GM12872 (cell line): ENCODE results near the gene CFAP300.

Experiments
- TF ChIP-seq, protein P1 (sequence below): IDR thresholded peaks from 3 replicates; pipeline ENCODE4 v1.5.1; 2011; ENCODE audit warnings: low read depth, mild to moderate bottlenecking, low read length, moderate library complexity; ENCODE audit not compliant: insufficient read depth

Gene CFAP300

DNA sequence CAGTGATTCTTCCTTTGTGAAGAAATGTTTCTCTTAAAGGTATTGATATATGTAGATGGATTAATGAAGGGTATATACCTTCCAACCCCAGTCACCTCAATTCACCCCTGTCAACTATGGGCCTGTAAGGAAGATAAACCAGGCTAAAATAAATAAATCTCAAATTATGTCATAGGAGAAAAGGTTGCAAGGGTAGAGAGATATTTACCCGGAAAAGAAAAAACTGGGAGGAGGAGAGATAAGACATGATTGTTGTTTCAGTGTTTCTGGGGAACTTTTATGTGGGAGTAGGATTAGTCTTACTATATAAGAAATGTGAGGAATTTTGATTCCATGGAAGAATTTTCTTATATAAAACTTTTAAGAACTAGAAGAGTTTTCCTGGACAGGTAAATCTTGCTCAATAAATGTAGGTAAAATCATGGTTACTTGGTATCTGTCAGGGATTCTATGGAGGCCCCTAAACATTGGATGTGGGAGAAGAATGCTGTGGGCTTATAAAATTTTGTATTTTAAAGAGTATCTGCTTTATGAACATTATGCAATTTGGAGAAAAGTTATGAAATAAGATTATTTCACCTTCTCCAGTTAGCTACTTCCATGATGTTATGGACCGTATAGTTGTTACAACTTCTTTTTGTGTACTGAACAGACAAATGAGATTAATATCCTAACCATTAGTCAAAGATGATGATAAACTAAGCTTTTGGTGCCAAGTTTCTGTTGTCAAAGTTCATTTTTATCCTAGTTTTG, 69.4 kb downstream of the CFAP300 start:
- TF ChIP-seq, protein P1, sequence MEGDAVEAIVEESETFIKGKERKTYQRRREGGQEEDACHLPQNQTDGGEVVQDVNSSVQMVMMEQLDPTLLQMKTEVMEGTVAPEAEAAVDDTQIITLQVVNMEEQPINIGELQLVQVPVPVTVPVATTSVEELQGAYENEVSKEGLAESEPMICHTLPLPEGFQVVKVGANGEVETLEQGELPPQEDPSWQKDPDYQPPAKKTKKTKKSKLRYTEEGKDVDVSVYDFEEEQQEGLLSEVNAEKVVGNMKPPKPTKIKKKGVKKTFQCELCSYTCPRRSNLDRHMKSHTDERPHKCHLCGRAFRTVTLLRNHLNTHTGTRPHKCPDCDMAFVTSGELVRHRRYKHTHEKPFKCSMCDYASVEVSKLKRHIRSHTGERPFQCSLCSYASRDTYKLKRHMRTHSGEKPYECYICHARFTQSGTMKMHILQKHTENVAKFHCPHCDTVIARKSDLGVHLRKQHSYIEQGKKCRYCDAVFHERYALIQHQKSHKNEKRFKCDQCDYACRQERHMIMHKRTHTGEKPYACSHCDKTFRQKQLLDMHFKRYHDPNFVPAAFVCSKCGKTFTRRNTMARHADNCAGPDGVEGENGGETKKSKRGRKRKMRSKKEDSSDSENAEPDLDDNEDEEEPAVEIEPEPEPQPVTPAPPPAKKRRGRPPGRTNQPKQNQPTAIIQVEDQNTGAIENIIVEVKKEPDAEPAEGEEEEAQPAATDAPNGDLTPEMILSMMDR: no peak

DNA sequence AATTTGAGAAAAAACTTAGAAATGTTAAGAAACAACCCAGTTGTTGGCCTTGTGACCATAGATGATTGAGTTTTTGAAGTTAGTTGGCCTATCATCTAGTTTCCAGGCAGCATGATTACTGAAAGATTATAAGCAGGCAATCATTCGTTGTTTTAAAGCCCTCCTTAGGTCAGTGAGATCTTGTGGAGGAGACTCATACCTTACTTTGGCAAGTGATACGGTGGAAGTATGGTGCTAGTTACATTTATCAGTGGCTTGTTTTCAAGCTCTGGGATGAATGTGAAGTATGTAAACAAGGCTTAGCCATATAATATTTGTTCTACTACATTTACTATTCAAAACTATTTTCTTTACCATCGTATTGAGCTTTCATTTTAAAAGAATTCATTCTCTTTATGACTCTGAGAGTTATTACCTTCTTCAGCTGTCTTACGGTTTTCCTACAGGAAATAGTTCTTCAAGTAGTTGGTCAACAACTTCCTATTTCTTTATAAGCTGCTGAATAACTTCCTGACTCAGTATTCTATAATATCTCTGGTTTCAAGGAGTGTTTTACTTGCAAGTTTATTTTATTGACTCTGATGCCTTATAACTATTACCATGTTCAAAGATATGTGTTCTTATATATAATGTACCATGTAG, 70.4 kb downstream of the CFAP300 start:
- TF ChIP-seq, protein P1: no peak

DNA sequence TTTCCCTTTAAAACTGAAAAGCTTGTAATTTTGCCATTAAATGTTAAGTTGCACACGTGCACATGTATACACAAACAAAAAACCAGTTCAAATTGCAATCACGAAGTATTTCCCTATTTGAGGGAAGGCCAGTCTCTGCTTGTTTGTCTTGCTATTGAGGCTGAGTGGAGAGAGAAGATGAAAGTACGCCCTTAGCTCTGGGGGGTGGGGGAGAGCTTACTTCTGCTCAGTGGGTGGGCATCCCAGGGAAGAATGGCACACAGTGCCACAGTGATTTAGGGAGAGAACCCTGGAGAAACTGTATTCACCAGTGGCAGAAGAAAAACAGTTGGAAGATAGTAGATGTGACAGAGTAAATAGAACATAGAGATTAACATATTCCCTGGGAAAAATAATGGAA, 71.7 kb downstream of the CFAP300 start:
- TF ChIP-seq, protein P1: no peak

DNA sequence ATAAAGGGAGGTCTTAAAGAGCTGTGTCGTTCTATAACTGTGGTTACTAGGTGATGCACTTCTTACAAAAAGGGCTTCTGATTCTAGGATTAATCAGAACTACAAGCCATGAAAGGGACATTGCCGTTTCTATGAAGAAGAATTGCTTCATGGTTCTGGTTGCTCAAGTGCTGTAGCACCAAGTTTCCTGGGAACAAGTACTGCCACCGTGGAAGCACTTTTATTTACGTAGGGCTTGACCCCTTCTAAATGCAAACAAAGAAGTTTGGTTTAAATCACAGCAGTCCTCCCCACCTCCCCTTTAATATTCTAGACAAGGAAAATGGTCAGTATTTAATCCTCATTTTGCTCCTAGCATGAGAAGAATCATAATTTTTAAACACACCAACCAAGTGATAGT, 72.8 kb downstream of the CFAP300 start:
- TF ChIP-seq, protein P1: no peak

DNA sequence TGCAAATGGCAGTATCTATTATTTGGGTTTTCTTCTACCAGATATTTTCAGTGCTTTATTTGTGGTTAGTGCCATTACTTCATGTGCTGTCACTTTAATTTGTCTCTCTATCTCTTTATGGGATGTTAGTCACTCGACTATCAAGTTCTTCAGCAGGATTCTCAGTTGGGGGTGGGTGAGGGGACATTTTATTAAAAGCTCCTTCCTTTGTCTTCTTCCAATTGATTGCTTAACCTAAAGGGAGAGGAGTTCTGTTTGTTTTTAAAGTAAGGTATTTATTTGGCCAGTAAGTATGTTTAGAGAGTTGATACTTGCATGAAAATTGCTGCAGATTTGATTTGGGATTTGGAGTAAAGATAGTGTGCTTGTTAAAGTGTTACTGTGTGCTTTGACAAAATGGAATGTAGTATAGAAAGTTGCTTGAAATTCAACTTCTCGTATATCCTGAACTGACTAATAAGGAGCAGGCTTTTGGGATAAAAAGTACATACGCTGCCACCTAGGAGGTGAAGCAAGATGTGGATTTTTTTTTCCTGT, 73.3 kb downstream of the CFAP300 start:
- TF ChIP-seq, protein P1: no peak

DNA sequence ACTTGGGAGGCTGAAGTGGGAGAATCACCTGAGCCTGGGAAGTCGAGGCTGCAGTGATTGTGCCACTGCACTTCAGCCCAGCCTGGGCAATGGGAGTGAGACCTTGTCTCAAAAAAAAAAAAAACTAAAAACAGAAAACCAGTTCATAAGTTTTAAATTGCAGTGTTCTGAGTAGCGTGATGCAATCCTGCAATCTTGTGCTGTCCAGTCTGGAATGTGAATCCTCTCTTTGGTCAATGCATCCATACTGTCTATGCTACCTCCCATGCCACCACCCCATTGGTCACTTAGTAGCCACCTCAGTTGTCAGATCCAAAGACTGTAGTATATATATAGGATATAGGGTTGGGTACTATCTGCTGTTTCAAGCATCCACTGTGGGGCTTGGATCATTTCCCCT, 74.1 kb downstream of the CFAP300 start:
- TF ChIP-seq, protein P1: no peak
